Tibial nerve (tissue), 4 donors: Measurements from ENCODE around the gene CRISP1. TPM values are rescaled to one million over a fixed set of nuclear protein-coding genes. Genes with fewer than 3 reads are reported as not detected.
"Not testable (repeated sequence)": the region's sequence is repeated elsewhere in the genome, so short reads cannot be mapped to it uniquely, and the experiment has no call there.

Source experiments
- DNase-seq, 2 donors: peaks; one replicate each; pipeline ENCODE4 v3.0.0-alpha.2; 2019; ENCODE audit warnings: low spot score in 2 of 2
- H3K27ac ChIP-seq, 4 donors: fragments of 200-600 bp; sonication (generic) in 3 of 4; one replicate each; pipeline ENCODE4 v1.5.1; 2017 to 2019; ENCODE audit warnings: mild to moderate bottlenecking in 1 of 4
- H3K27me3 ChIP-seq, 2 donors: fragments of 200-600 bp; sonication (generic) in 1 of 2; one replicate each; pipeline versions ENCODE4 v1.5.1 to v1.6.0; 2017 to 2019
- H3K36me3 ChIP-seq, 3 donors: fragments of 200-600 bp; sonication (generic); one replicate each; pipeline ENCODE4 v1.5.1; 2018 to 2019
- H3K4me1 ChIP-seq, 4 donors: fragments of 200-600 bp; sonication (generic) in 3 of 4; one replicate each; pipeline ENCODE4 v1.5.1; 2017 to 2019
- H3K4me3 ChIP-seq, 4 donors: fragments of 200-600 bp; sonication (generic) in 3 of 4; one replicate each; pipeline ENCODE4 v1.5.1; 2017 to 2019; ENCODE audit warnings: mild to moderate bottlenecking in 1 of 4, moderate library complexity in 1 of 4
- H3K9me3 ChIP-seq, 4 donors: fragments of 200-600 bp; sonication (generic) in 3 of 4; one replicate each; pipeline ENCODE4 v1.5.1; 2017 to 2019
- EP300 ChIP-seq, 2 donors: sonication (generic); formaldehyde crosslinking; IDR thresholded peaks; one replicate each; pipeline ENCODE4 v1.6.1; 2017; ENCODE audit warnings: antibody characterized with exemption in 2 of 2, mild to moderate bottlenecking in 1 of 2
- POLR2A ChIP-seq, 2 donors: fragments of 450-650 bp; IDR thresholded peaks; one replicate each; pipeline ENCODE4 v1.6.1; 2017; ENCODE audit warnings: antibody characterized with exemption in 2 of 2, mild to moderate bottlenecking in 2 of 2, moderate library complexity in 2 of 2
- WGBS, 2 donors: methylation state at CpG; one replicate each; pipeline ENCODE4 v1.1.5; 2018; 5-methylcytosine and 5-hydroxymethylcytosine counted together
- total RNA-seq, 4 donors: library from RNA; depleted of rRNA; stranded (reverse); fragments of >200 nt; gene quantifications; one replicate each; pipeline ENCODE4 v1.1.0, GENCODE V29; 2016
- TF ChIP-seq, protein P1 (sequence below), 5 experiments: fragments of 200-600 bp in 3 of 5; fragments of 450-650 bp in 2 of 5; sonication (generic) in 3 of 5; IDR thresholded peaks; one replicate each; pipeline ENCODE4 v1.5.1; 2016 to 2019; ENCODE audit warnings: antibody characterized with exemption in 5 of 5, mild to moderate bottlenecking in 3 of 5, moderate library complexity in 2 of 5

Gene CRISP1
- total RNA-seq, 4 donors from 2014 or later = not detected

DNA sequence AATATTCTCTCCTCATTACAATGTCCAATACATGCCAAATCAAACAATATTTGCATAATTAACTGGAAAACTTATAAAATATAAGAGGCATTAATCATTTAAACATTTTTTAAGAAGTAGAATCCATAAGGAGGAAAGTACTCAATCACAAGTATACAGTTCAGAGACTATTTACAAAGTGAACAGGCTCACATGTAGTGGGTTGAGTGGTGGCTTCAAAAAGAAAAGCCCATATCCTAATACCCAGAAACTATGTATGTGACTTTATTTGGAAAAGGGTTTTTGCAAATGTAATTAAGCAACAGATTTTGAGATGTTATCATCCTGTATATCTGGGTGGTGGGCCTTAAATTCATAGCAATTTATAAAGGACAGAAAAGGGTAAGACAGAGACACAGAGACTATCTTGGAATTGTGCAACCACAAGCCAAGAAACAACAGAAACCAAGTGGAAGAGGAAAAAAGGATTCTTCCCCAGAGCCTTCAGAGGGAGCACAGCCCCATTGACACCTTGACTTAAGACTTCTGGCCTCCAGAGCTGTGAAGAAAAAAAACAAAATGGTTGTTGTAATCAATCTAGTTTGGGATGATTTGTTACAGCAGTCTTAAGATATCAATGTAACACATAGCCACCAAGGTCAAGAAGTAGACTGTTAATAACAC, 32.7 kb upstream of the CRISP1 start:
- Histone ChIP-seq H3K4me3 (no peak overlapping the region), H3K36me3 (no peaks in the 10 kb centered on the region), H3K27me3 (no peaks in the 10 kb centered on the region), H3K9me3 (peaks cover 0 to 9% (median 0%) of the 10 kb centered on the region in 4 donors), H3K27ac (no peak overlapping the region), H3K4me1 (no peaks in the 10 kb centered on the region)
- DNase-seq = no peak
- TF ChIP-seq, protein P1, sequence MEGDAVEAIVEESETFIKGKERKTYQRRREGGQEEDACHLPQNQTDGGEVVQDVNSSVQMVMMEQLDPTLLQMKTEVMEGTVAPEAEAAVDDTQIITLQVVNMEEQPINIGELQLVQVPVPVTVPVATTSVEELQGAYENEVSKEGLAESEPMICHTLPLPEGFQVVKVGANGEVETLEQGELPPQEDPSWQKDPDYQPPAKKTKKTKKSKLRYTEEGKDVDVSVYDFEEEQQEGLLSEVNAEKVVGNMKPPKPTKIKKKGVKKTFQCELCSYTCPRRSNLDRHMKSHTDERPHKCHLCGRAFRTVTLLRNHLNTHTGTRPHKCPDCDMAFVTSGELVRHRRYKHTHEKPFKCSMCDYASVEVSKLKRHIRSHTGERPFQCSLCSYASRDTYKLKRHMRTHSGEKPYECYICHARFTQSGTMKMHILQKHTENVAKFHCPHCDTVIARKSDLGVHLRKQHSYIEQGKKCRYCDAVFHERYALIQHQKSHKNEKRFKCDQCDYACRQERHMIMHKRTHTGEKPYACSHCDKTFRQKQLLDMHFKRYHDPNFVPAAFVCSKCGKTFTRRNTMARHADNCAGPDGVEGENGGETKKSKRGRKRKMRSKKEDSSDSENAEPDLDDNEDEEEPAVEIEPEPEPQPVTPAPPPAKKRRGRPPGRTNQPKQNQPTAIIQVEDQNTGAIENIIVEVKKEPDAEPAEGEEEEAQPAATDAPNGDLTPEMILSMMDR (IDR thresholded peaks at IDR 0.05) = no peak
- TF ChIP-seq EP300 (IDR thresholded peaks at IDR 0.05) (no peak), POLR2A (IDR thresholded peaks at IDR 0.05) (no peak)

DNA sequence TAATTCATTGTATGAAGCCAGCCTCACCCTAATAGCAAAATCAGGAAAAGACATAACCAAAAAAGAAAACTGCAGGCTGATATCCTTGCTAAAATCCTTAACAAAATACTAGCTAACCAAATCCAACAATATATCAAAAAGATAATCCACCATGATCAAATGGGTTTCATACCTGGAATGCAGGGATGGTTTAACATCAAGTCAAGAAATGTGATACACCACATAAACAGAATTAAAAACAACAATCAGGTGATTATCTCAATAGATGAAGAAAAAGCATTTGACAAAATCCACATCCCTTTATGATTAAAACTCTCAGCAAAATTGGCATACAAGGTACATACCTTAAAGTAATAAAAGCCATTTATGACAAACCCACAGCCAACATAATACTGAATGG, 29.2 kb upstream of the CRISP1 start:
- not testable (repeated sequence) for H3K36me3 ChIP-seq, H3K27me3 ChIP-seq, H3K9me3 ChIP-seq, H3K4me3 ChIP-seq, H3K4me1 ChIP-seq, DNase-seq, H3K27ac ChIP-seq

GRCh38 chr6:49892280-49892679, 25.9 kb upstream of the CRISP1 start:
- no peak overlapping the region for H3K4me3 ChIP-seq
- no peak for DNase-seq
- H3K9me3 ChIP-seq = peaks cover 0 to 9% (median 0%) of the 10 kb centered on the region in 4 donors
- no peaks in the 10 kb centered on the region for H3K27me3 ChIP-seq
- no peak overlapping the region for H3K27ac ChIP-seq
- no peaks in the 10 kb centered on the region for H3K4me1 ChIP-seq
- TF ChIP-seq, protein P1 (IDR thresholded peaks at IDR 0.05) = no peak
- TF ChIP-seq POLR2A (IDR thresholded peaks at IDR 0.05) (no peak), EP300 (IDR thresholded peaks at IDR 0.05) (no peak)
- no peaks in the 10 kb centered on the region for H3K36me3 ChIP-seq
- WGBS, 2 donors = 58 to 73% methylated on average over 3 of the region's 3 CpGs

GRCh38 chr6:49890988-49891387, 24.7 kb upstream of the CRISP1 start:
- Histone ChIP-seq H3K9me3 (peaks cover 0 to 8% (median 0%) of the 10 kb centered on the region in 4 donors), H3K27ac (no peak overlapping the region), H3K4me1 (no peaks in the 10 kb centered on the region), H3K4me3 (no peak overlapping the region), H3K27me3 (no peaks in the 10 kb centered on the region), H3K36me3 (no peaks in the 10 kb centered on the region)
- WGBS, 2 donors = 25 to 41% methylated on average over 7 of the region's 7 CpGs
- DNase-seq = no peak
- TF ChIP-seq POLR2A (IDR thresholded peaks at IDR 0.05) = no peak
- TF ChIP-seq EP300 (IDR thresholded peaks at IDR 0.05) = no peak
- TF ChIP-seq, protein P1 (IDR thresholded peaks at IDR 0.05) = no peak

DNA sequence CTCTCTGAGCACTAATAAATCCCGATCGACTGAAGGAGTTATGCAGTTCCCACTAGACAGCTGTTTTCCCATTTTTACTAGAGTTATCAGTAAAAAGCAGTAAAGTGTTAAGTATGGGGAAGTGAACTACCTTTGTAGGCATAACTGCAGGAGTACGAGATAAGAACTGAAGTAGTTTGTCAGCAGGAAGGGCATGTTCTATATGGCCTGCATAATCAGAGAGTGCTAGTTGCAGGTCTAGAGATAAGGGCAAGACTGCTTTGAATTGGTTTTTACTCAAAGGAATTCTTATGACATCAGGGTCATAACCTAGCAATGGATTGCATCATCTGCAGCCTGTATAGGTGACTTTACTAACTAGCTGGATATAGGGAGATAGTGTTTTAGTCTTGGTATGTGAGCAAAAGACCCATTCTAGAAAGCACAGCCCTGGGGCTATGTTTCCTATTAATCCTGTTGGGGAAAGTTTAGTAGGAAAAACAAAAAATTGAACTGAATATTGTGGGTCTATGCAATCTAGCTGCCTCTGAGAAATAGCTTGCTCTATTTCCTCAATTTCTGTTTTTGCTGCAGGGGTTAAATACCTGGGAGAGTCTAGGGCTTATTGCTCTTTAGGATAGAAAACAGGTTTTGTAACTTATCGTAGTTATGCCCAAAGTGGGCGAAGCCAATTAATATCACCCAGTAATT, 22.6 kb upstream of the CRISP1 start:
- H3K4me3 ChIP-seq = no peak overlapping the region
- no peaks in the 10 kb centered on the region for H3K4me1 ChIP-seq
- H3K9me3 ChIP-seq = peaks cover 0 to 7% (median 0%) of the 10 kb centered on the region in 4 donors
- no peaks in the 10 kb centered on the region for H3K36me3 ChIP-seq
- no peak for TF ChIP-seq POLR2A (IDR thresholded peaks at IDR 0.05)
- DNase-seq = no peak
- H3K27me3 ChIP-seq = no peaks in the 10 kb centered on the region
- WGBS, 2 donors = 74 to 81% methylated on average over 5 of the region's 5 CpGs
- H3K27ac ChIP-seq = no peak overlapping the region

- no peaks in the 10 kb centered on the region for H3K36me3 ChIP-seq
- no peak overlapping the region for H3K4me3 ChIP-seq
- H3K27me3 ChIP-seq = no peaks in the 10 kb centered on the region
- 35 to 41% methylated on average over 2 of the region's 2 CpGs for WGBS, 2 donors
- peaks cover 0 to 5% (median 0%) of the 10 kb centered on the region in 4 donors for H3K9me3 ChIP-seq
- no peak for DNase-seq
- TF ChIP-seq EP300 (IDR thresholded peaks at IDR 0.05) (no peak), POLR2A (IDR thresholded peaks at IDR 0.05) (no peak)
- TF ChIP-seq, protein P1 (IDR thresholded peaks at IDR 0.05) = no peak
- H3K27ac ChIP-seq = no peak overlapping the region
- no peaks in the 10 kb centered on the region for H3K4me1 ChIP-seq
These were observed 2.7 kb upstream of the CRISP1 start for GRCh38 chr6:49868951-49869529.
